Panc1 (cell line): Measurements from ENCODE around the gene AHR. TPM values are rescaled to one million over a fixed set of nuclear protein-coding genes. Genes with fewer than 3 reads are reported as not detected.

Experiments
- ATAC-seq: fragments of 200-7000 bp; cut with Tn5 transposase; 2 replicates; pipeline ENCODE4 v1.9.1; 2020; ENCODE audit warnings: mild to moderate bottlenecking, moderate library complexity
- BruUV-seq: library from RNA; stranded (reverse); fragments of 400-500 nt; replicated peaks from 2 replicates; lab custom pipeline; 2021; lab: Mats Ljungman, UMichigan
- CTCF ChIA-PET: fragments of 300-600 bp; sonication (Branson Sonifier 250); formaldehyde crosslinking; loops from one replicate; lab custom pipeline; 2022; ENCODE audit warnings: antibody characterized with exemption; lab: Charles Lee
- POLR2A ChIA-PET: fragments of 300-600 bp; sonication (Branson Sonifier 250); formaldehyde crosslinking; loops from one replicate; lab custom pipeline; 2022; ENCODE audit warnings: antibody characterized with exemption; lab: Charles Lee
- DNase-seq: peaks from one replicate; pipeline ENCODE4 v3.0.0-alpha.2; 2010; ENCODE audit warnings: low read depth, low spot score
- H3K27ac ChIP-seq: 2 replicates; pipeline ENCODE4 v1.5.1; 2011; ENCODE audit warnings: mild to moderate bottlenecking, low read length, inconsistent platforms
- H3K27me3 ChIP-seq: fragments of 200-500 bp; sonication (Bioruptor generic); 2 replicates; pipeline ENCODE4 v1.6.0; 2014; ENCODE audit warnings: low read length, inconsistent platforms; ENCODE audit not compliant: control insufficient read depth, insufficient read depth
- H3K36me3 ChIP-seq: fragments of 200-500 bp; sonication (Bioruptor generic); 2 replicates; pipeline ENCODE4 v1.5.1; 2014; ENCODE audit warnings: inconsistent platforms, mild to moderate bottlenecking, low read length, moderate library complexity; ENCODE audit not compliant: control insufficient read depth, insufficient read depth
- H3K4me1 ChIP-seq: 2 replicates; pipeline ENCODE4 v1.5.1; 2011; ENCODE audit warnings: inconsistent platforms, mild to moderate bottlenecking, low read length, moderate library complexity; ENCODE audit not compliant: control insufficient read depth, insufficient read depth
- H3K4me3 ChIP-seq, 2 experiments: 2 replicates each; pipeline ENCODE4 v1.5.1; 2011 to 2012; ENCODE audit warnings: low read depth in 2 of 2, low read length in 2 of 2, mild to moderate bottlenecking in 2 of 2, inconsistent platforms in 1 of 2, moderate library complexity in 1 of 2
- H3K9me3 ChIP-seq: fragments of 200-500 bp; sonication (Bioruptor generic); 2 replicates; pipeline ENCODE4 v1.5.1; 2014; ENCODE audit warnings: low read depth, mild to moderate bottlenecking, inconsistent platforms, low read length, moderate library complexity; ENCODE audit not compliant: control insufficient read depth, insufficient read depth
- CTCF ChIP-seq: fragments of 450-650 bp; IDR thresholded peaks from 2 replicates; pipeline ENCODE4 v1.5.1; 2017; ENCODE audit warnings: mild to moderate bottlenecking
- POLR2AphosphoS5 ChIP-seq: IDR thresholded peaks from 2 replicates; pipeline ENCODE4 v1.6.1; 2012; ENCODE audit warnings: mild to moderate bottlenecking, low read depth, low read length, moderate library complexity
- SIN3A ChIP-seq: IDR thresholded peaks from 2 replicates; pipeline ENCODE4 v1.6.1; 2012; ENCODE audit warnings: low read depth, mild to moderate bottlenecking, low read length, moderate library complexity, borderline replicate concordance; ENCODE audit not compliant: insufficient read depth
- TCF7L2 ChIP-seq: IDR thresholded peaks from 2 replicates; pipeline ENCODE4 v1.6.1; 2011; ENCODE audit warnings: mild to moderate bottlenecking, low read depth, low read length, inconsistent platforms
- in situ Hi-C: cut with HindIII; loops from 2 replicates; pipeline ENCODE4 v1.10.0; 2016; ENCODE audit warnings: low sequenced_read_pairs, low pct_unique_long_range_greater_than_20kb
- intact Hi-C: fragments of 100-400 bp; cut with micrococcal nuclease; formaldehyde crosslinking; loops from one replicate; pipeline ENCODE4 v1.10.0; 2022; ENCODE audit not compliant: unreplicated experiment
- total RNA-seq: library from RNA; stranded (reverse); gene quantifications from one replicate; pipeline ENCODE4 v1.2.1, GENCODE V29; 2021; ENCODE audit not compliant: unreplicated experiment
- TF ChIP-seq, protein P1 (sequence below), 2 experiments: IDR thresholded peaks; 2 replicates each; pipeline ENCODE4 v1.6.1; 2011 to 2012; ENCODE audit warnings: low read depth in 2 of 2, control low read depth in 1 of 2, low read length in 1 of 2, mild to moderate bottlenecking in 1 of 2, moderate library complexity in 1 of 2; ENCODE audit not compliant: insufficient read depth in 1 of 2

AHR gene
- total RNA-seq, 1 experiment from 2014 or later = 36.6 TPM

- POLR2A ChIA-PET = no interaction called here
- Histone ChIP-seq H3K9me3 (peaks cover 6% of the 10 kb centered on the region; the same call in 1 of the 2 replicates), H3K4me3 (no peak overlapping the region), H3K4me1 (no peaks in the 10 kb centered on the region), H3K36me3 (no peaks in the 10 kb centered on the region), H3K27ac (no peak overlapping the region), H3K27me3 (no peaks in the 10 kb centered on the region)
- in situ Hi-C loops (no loop called here), intact Hi-C loops (no loop called here)
- CTCF ChIA-PET = no interaction called here
- no TSS peak for BruUV-seq
- ATAC-seq = peak; percentile 71
- no peak for DNase-seq
- no peak for TF ChIP-seq SIN3A
- TF ChIP-seq, protein P1, sequence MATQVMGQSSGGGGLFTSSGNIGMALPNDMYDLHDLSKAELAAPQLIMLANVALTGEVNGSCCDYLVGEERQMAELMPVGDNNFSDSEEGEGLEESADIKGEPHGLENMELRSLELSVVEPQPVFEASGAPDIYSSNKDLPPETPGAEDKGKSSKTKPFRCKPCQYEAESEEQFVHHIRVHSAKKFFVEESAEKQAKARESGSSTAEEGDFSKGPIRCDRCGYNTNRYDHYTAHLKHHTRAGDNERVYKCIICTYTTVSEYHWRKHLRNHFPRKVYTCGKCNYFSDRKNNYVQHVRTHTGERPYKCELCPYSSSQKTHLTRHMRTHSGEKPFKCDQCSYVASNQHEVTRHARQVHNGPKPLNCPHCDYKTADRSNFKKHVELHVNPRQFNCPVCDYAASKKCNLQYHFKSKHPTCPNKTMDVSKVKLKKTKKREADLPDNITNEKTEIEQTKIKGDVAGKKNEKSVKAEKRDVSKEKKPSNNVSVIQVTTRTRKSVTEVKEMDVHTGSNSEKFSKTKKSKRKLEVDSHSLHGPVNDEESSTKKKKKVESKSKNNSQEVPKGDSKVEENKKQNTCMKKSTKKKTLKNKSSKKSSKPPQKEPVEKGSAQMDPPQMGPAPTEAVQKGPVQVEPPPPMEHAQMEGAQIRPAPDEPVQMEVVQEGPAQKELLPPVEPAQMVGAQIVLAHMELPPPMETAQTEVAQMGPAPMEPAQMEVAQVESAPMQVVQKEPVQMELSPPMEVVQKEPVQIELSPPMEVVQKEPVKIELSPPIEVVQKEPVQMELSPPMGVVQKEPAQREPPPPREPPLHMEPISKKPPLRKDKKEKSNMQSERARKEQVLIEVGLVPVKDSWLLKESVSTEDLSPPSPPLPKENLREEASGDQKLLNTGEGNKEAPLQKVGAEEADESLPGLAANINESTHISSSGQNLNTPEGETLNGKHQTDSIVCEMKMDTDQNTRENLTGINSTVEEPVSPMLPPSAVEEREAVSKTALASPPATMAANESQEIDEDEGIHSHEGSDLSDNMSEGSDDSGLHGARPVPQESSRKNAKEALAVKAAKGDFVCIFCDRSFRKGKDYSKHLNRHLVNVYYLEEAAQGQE (IDR thresholded peaks at IDR 0.05; ENCODE audit: insufficient read depth in 1 of 2, low read depth in 2 of 2, low read length in 1 of 2) = no peak
- no peak for TF ChIP-seq POLR2AphosphoS5
- TF ChIP-seq TCF7L2 = no peak
- TF ChIP-seq CTCF = no peak
These were observed 23.8 kb upstream of the AHR start for GRCh38 chr7:17274551-17275245.

GRCh38 chr7:17275749-17276671, 22.4 kb upstream of the AHR start:
- CTCF ChIA-PET = no interaction called here
- Histone ChIP-seq H3K9me3 (no peaks in the 10 kb centered on the region), H3K4me3 (no peak overlapping the region), H3K27me3 (no peaks in the 10 kb centered on the region), H3K27ac (no peak overlapping the region; the same call in 1 of the 2 replicates), H3K36me3 (no peaks in the 10 kb centered on the region), H3K4me1 (no peaks in the 10 kb centered on the region)
- DNase-seq (peak; percentile 67), ATAC-seq (peak; percentile 72)
- in situ Hi-C loops = no loop called here
- POLR2A ChIA-PET = no interaction called here
- BruUV-seq = no TSS peak
- intact Hi-C loops = no loop called here
- TF ChIP-seq TCF7L2 = no peak
